Spinal cord (tissue), 10 donors: Measurements from ENCODE around the gene ACKR3. TPM values are rescaled to one million over a fixed set of nuclear protein-coding genes. Genes with fewer than 3 reads are reported as not detected.

Source experiments
- DNase-seq, 6 donors: peaks; one replicate each; pipeline versions ENCODE4 v3.0.0 to v3.0.0-alpha.2; 2013 to 2015; ENCODE audit warnings: low spot score in 6 of 6, low read depth in 4 of 6
- H3K27ac ChIP-seq: one replicate; pipeline ENCODE4 v1.5.1; 2013; ENCODE audit warnings: low read depth, low read length, control low read depth
- H3K27me3 ChIP-seq: one replicate; pipeline ENCODE4 v1.6.1; 2013; ENCODE audit warnings: low read length; ENCODE audit not compliant: control insufficient read depth, insufficient read depth
- H3K36me3 ChIP-seq: one replicate; pipeline ENCODE4 v1.6.1; 2013; ENCODE audit warnings: low read length; ENCODE audit not compliant: control insufficient read depth, insufficient read depth
- H3K4me1 ChIP-seq: one replicate; pipeline ENCODE4 v1.6.1; 2013; ENCODE audit warnings: low read length; ENCODE audit not compliant: control insufficient read depth, insufficient read depth
- H3K4me3 ChIP-seq: one replicate; pipeline ENCODE4 v1.5.1; 2013; ENCODE audit warnings: low read depth, low read length, control low read depth
- H3K9me3 ChIP-seq: one replicate; pipeline ENCODE4 v1.6.1; 2013; ENCODE audit warnings: low read length; ENCODE audit not compliant: control insufficient read depth, insufficient read depth
- WGBS: methylation state at CpG from one replicate; pipeline ENCODE4 v1.1.5; 2013; ENCODE audit warnings: missing lambda C conversion rate; ENCODE audit not compliant: insufficient coverage; 5-methylcytosine and 5-hydroxymethylcytosine counted together
- polyA plus RNA-seq, 2 donors: library from polyadenylated mRNA; unstranded; fragments of 120-200 nt; gene quantifications; one replicate each; pipeline ENCODE4 v1.2.1, GENCODE V29; 2013; ENCODE audit not compliant: insufficient read length in 2 of 2
- total RNA-seq, 2 donors: library from RNA; depleted of rRNA in 1 of 2; stranded (reverse); fragments of 120-200 nt in 1 of 2; fragments of >200 nt in 1 of 2; gene quantifications; one replicate each; pipeline versions ENCODE4 v1.2.3 to v1.2.4, GENCODE V29; 2013 to 2014
- donor health status: healthy.

The ACKR3 gene
- total and polyA plus RNA-seq, 4 donors = 14.9 to 52.0 (median 29.6) TPM

GRCh38 chr2:236554629-236555282 is 14.9 kb upstream of the ACKR3 start:
- Histone ChIP-seq H3K4me1 (peaks cover 17% of the 10 kb centered on the region), H3K27ac (no peak overlapping the region), H3K4me3 (no peak overlapping the region), H3K36me3 (no peaks in the 10 kb centered on the region), H3K9me3 (peaks cover 3% of the 10 kb centered on the region), H3K27me3 (no peaks in the 10 kb centered on the region)
- 99% methylated on average over 5 of the region's 7 CpGs for WGBS
- DNase-seq = no peak

GRCh38 chr2:236555481-236555880 is 14.1 kb upstream of the ACKR3 start:
- peaks cover 17% of the 10 kb centered on the region for H3K4me1 ChIP-seq
- peaks cover 3% of the 10 kb centered on the region for H3K9me3 ChIP-seq
- no peaks in the 10 kb centered on the region for H3K36me3 ChIP-seq
- no peak overlapping the region for H3K27ac ChIP-seq
- DNase-seq = no peak
- no peaks in the 10 kb centered on the region for H3K27me3 ChIP-seq
- WGBS = 60% methylated on average over 1 of the region's 1 CpG
- no peak overlapping the region for H3K4me3 ChIP-seq

GRCh38 chr2:236557306-236558030 is 12.2 kb upstream of the ACKR3 start:
- Histone ChIP-seq H3K27ac (no peak overlapping the region), H3K9me3 (peaks cover 3% of the 10 kb centered on the region), H3K27me3 (no peaks in the 10 kb centered on the region), H3K4me3 (no peak overlapping the region), H3K4me1 (peaks cover 4% of the 10 kb centered on the region), H3K36me3 (no peaks in the 10 kb centered on the region)
- no peak for DNase-seq
- no CpG with 5 or more reads among the region's 3 CpGs for WGBS

GRCh38 chr2:236558036-236558435 is 11.6 kb upstream of the ACKR3 start:
- Histone ChIP-seq H3K9me3 (peaks cover 3% of the 10 kb centered on the region), H3K4me1 (peaks cover 4% of the 10 kb centered on the region), H3K27me3 (no peaks in the 10 kb centered on the region), H3K36me3 (no peaks in the 10 kb centered on the region), H3K27ac (peak overlapping the region; percentile 72), H3K4me3 (peak overlapping the region; percentile 14)
- peak in 2 of 6 donors; percentile 69 to 81 for DNase-seq
- 28% methylated on average over 8 of the region's 11 CpGs for WGBS

- peaks cover 3% of the 10 kb centered on the region for H3K9me3 ChIP-seq
- no peak overlapping the region for H3K4me3 ChIP-seq
- WGBS = no CpG with 5 or more reads among the region's 6 CpGs
- no peak overlapping the region for H3K27ac ChIP-seq
- peaks cover 3% of the 10 kb centered on the region for H3K27me3 ChIP-seq
- no peak for DNase-seq
- H3K36me3 ChIP-seq = no peaks in the 10 kb centered on the region
- H3K4me1 ChIP-seq = peaks cover 4% of the 10 kb centered on the region
These were observed 10.3 kb upstream of the ACKR3 start for GRCh38 chr2:236558993-236559978.

- H3K4me3 ChIP-seq = no peak overlapping the region
- DNase-seq = no peak
- no peak overlapping the region for H3K27ac ChIP-seq
- no CpG with 5 or more reads among the region's 3 CpGs for WGBS
- peaks cover 13% of the 10 kb centered on the region for H3K27me3 ChIP-seq
- no peaks in the 10 kb centered on the region for H3K36me3 ChIP-seq
- H3K9me3 ChIP-seq = no peaks in the 10 kb centered on the region
- H3K4me1 ChIP-seq = peaks cover 5% of the 10 kb centered on the region
These were observed 7.8 kb upstream of the ACKR3 start for GRCh38 chr2:236561874-236562273.

- Histone ChIP-seq H3K4me3 (no peak overlapping the region), H3K9me3 (no peaks in the 10 kb centered on the region), H3K27ac (no peak overlapping the region), H3K36me3 (no peaks in the 10 kb centered on the region), H3K4me1 (peaks cover 11% of the 10 kb centered on the region), H3K27me3 (peaks cover 16% of the 10 kb centered on the region)
- no peak for DNase-seq
- WGBS = no CpG with 5 or more reads among the region's 5 CpGs
These were observed 7.2 kb upstream of the ACKR3 start for GRCh38 chr2:236562434-236562833.

- no peaks in the 10 kb centered on the region for H3K9me3 ChIP-seq
These were observed 5.7 kb upstream of the ACKR3 start for GRCh38 chr2:236563953-236564352.

GRCh38 chr2:236565212-236565611 is 4.4 kb upstream of the ACKR3 start:
- Histone ChIP-seq H3K4me3 (no peak overlapping the region), H3K4me1 (peaks cover 20% of the 10 kb centered on the region), H3K27me3 (peaks cover 24% of the 10 kb centered on the region), H3K27ac (no peak overlapping the region), H3K36me3 (no peaks in the 10 kb centered on the region), H3K9me3 (no peaks in the 10 kb centered on the region)
- no peak for DNase-seq
- WGBS = no CpG with 5 or more reads among the region's 3 CpGs

More at GRCh38 chr2:236563953-236564352, 5.7 kb upstream of the ACKR3 start:
- Histone ChIP-seq H3K27ac (no peak overlapping the region), H3K27me3 (peaks cover 24% of the 10 kb centered on the region), H3K36me3 (no peaks in the 10 kb centered on the region), H3K4me3 (no peak overlapping the region), H3K4me1 (peaks cover 20% of the 10 kb centered on the region)
- 100% methylated on average over 2 of the region's 4 CpGs for WGBS
- no peak for DNase-seq
